CD4-positive, alpha-beta T cell treated with Interleukin-1 beta for 1 hour (primary cell): ENCODE results near the gene FGGY.
"Not testable (repeated sequence)": the region's sequence is repeated elsewhere in the genome, so short reads cannot be mapped to it uniquely, and the experiment has no call there.

Experiments
- DNase-seq, 2 donors: peaks; one replicate each; pipeline ENCODE4 v3.0.0-alpha.2; 2020 to 2022

FGGY gene

DNA sequence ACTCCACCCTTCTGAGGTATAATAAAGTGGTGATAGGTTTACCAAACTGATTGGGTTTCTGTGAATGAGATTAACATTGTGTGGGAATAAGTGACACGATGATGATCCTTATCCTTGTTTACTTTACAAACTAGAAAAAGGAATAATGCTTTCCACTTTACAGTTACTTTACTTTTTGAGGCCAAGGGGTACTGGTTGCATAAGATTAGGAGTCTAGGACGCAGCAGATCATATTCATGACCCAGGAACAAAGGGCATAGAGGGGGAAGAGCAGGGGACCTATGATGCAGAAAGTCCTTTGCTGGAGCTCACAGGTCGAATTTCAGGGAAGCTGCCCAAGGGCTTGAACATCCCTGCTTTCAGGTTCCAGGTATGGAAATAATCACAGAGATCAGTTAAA lies 20.4 kb downstream of the FGGY start:
- no peak for DNase-seq

DNA sequence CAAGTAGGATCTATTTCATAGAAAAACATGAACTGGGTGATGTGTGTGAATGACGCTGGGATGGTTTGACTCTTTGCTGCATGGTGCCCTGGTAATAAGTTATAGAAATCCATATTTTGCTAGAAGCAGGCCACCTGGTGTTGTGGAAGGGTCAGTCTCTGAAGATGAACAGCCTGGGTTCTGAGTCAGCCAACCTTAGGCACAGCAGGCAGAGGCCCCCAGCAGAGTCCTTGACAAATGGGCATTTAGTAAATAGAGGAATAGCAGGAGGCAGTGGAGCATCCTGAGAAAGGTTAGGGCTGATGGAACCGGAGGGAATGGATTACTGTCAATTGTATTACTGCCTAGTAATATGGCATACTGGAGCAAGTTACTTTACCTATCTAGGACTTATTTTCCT lies 20.9 kb downstream of the FGGY start:
- no peak for DNase-seq

DNA sequence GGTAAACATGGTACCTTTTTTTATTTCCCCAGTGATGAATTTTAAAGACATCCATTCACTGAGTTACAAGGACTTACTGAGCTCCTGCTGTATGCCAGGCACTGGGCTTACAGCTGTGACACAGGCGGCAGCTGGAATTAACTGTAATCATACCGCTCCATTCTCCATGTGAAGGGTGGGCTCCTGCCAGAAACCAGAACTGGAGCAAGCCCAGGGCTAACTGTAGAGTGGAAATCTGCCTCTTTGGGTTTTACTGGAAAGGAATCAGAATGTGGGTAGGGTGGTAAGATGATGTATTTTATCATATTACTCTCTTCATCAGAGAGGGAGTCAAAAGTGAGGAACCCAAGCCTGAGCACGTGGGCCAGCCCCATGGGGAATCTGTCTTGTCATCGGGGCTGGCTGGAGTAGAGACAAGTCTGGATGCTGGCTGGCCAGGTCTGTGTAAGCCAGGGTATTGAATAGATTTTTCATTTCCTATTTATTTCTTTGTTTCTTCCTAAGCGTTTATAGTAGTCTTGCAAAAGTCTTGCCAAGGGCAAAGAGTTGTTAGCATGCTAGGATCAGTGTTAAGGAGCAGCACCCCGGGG lies 21.5 kb downstream of the FGGY start:
- DNase-seq, result no peak

DNA sequence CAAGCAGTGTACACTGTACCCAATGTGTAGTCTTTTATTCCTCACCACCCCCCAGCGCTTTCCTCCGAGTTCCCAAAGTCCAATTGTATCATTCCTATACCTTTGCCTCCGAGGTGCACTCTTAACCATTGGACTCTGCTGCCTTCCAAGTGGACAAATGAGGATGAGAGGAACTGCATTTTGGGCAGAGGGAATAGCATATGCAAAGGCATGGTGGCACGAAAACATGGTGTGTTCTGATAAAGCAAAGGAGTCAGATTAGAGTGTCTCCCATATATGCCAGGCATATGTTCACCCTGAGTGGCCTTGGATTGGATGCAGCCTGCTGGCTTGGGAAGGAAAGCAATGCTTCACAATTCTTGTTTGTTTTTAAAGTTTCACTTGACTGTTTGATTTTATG lies 25.5 kb downstream of the FGGY start:
- DNase-seq, result no peak

DNA sequence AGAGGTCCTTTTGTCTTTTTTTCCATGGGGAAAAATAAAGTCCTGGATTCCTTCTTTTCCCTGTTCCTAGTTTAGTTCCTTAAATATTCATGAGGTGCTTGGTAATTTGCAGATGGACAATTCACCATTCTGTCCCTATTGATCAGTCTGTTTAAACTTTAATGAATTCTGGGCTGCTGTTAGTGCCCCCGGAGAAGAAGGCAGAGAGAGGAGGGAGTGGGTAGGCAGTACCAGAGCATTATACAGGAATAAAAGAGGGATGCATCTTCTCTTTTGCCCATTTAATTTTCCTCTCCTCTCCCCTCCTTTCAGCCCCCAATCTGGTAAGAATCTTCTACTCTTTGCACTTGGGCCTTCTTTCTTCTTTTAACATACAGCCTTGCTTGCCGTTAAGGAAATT lies 25.9 kb downstream of the FGGY start:
- no peak for DNase-seq

DNA sequence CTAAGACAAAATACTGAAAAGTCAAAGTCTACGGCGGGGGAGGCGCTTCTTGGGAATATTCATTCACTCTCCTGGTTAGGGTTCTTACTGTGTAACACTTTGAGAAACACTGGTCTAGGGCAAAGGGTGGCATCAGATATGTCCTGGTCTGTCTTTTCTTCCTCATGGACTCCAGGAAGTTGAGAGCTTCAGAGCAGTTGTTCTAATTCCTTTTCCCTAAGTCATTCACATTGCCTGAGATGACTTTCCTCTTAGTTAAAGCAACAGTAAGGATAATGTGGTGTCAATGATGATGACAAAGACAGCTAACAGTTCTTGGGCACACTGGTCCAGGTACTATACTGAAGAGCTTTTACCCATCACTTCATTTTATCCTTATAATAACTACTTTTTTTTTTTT lies 27.0 kb downstream of the FGGY start:
- no peak for DNase-seq

DNA sequence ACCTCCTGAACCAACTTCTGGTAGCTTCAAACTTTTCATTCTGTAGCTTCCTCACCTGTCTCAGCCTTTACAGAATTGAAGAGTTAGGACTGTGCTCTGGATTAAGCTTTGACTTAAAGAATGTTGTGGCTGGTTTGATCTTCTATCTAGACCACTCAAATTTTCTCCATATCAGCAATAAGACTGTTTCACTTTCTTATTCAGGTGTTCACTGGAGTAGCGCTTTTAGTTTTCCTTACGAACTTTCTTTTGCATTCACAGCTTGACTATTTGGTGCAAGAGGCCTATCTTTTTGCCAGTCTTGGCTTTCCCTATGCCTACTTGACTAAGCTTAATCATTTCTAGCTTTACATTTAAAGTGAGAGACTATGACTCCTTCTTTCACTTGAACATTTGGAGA lies 31.5 kb downstream of the FGGY start:
- DNase-seq, result no peak

DNA sequence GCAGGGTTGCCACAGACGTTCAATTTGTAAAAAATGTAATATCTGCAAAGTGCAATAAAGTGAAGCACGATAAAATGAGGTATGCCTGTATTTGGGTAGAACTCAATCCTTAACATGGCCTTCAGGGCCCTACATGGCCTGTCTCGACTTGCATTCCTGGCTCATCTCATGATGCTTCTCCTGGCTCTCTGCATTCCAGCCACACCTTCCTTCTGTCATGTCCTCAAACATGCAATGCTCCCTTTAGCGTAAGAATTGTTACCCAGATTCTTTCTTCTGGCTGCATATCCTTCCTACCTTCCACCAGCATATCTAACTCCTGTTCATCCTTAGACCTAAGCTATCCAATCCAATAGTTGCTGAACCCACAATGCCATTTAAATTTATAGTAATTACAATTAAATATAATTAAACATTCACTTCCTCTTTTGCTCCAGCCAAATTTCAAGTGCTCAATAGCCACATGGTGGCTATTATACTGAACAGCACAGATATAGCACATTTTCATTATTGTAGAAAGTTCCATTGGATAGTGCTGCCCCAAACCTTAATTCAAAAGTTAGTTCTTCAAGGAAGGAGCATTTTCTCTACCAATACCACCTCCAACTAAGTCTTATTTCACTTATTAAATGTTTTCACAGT lies 32.6 kb downstream of the FGGY start:
- no peak for DNase-seq

DNA sequence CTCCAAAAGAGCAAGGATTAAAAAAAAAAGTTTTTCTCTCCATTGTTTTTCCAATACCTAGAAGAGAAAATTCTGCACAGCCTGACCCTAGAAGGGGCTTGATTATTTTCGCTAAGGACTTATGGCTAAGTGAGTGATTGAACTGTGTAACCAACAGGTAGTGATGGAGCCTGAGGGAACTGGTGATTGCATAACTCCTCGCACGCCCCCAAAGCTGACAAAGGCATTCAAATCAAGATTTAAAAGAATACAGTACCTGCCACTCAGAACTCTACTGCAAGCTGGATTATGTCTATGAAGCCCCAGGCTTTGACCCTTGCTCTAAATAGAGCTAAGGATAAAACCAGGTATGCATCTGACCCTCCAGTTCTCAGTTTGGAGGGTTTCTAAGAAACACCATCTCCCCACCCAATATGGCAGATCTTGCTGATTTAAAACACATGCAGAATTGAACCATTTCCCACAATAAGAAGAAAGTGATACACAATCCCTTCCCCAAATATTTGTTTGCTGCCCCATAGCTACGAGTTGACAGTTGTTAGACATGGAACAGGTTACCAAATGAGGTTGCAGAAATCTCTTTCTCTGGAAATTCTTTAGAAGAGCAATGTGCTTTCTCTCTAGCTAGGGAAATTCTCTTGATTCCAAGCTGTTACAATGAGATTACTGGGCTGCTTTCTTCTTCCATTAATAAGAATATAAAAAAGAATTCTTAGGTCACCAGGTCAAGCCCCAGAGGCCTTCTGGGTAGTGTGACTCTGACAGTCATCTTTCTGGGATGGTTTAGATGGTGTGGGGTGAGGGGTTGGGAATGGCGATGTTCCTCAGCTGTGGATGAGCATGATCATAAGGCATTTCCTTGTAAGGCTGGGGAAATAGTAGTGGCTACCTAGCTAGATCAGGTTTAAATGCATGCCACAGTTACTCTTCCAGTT lies 35.1 kb downstream of the FGGY start:
- no peak for DNase-seq

DNA sequence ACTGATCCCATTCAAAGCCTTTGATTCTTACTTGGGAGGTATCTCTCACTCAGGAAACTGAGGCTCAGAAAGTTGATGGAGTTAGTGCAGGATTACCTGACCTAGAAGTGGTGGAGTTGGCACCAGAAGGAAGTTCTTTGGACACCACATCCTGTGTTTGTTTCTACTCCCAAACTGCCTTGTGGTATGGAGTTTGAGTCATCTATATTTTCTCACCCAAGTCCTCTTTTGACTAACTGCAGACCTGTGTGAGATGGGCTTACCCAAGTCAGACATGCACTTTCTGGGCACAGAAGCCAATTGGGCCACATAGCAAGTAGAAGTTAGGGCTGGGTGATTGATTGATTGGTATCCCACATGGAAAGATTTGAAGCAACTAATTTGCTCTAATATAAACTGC lies 36.1 kb downstream of the FGGY start:
- no peak for DNase-seq

DNA sequence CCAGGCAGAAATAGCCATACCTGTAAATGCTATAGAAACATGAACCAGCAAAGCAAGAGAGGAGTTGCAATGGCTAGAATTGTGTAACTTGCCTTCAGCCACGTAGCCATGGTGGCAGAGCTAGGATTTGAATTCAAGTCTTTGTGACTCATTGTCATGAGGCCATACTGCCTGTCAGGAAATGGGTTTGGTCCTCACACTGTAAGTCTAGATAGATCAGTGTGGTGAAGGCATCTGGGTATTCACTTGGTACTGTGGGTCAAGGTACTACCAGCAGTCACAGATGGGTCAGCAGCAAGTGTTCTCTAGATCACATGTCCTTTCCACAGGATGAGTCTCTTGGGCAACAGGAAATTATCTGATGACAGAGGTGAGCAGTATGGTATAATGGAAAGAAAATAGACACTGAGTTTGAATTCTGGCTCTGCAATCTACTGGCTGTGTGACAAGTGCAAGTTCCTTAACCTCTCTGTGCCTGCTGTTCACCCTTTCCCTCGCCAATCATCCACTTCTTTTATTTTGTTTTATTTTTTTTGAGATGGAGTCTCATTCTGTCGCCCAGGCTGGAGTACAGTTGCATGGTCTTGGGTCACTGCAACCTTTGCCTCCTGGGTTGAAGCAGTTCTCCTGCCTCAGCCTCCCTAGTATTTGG lies 36.9 kb downstream of the FGGY start:
- peak in 1 of 2 donors; percentile 15 for DNase-seq

DNA sequence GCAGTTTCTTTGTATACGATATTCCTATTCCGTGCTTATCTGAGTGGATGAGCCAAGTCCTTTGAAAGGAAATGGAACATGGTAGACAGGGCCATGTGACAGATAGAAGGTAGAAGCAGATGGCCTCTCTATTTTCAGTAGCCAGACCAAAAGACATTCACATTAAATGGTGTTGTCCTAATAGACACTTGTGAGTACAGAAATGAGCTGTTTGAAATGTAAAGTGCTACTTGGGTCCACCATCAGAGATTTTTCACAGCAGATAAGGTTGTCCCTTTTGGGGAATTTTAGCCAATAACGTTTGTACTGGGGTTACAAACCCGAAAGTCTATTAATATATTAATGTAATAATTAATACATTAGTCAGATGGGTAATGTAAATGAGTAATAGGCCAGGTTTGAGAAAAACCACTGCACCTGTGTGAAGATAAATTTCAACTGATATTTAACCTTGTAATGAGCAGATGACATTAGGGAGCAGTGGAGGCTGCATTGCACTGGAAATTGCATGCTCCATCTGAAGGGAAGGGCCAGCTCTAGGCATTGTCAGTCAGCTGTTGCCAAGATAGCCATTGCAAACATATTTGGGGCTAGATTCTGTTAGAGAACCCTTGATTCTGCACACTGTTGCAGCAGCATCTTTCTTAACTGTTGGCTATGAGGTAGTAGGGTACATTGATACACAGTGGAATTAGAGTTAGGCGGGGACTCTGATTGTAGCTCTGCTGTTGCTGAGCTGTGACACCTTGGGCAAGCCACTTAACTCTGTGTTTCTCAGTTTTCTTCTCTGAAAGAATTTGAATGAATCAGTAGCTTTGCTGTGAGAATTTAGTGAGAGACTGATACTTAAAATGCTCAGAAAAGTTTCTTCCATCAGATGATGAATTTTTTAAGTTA lies 43.8 kb downstream of the FGGY start:
- no peak for DNase-seq

DNA sequence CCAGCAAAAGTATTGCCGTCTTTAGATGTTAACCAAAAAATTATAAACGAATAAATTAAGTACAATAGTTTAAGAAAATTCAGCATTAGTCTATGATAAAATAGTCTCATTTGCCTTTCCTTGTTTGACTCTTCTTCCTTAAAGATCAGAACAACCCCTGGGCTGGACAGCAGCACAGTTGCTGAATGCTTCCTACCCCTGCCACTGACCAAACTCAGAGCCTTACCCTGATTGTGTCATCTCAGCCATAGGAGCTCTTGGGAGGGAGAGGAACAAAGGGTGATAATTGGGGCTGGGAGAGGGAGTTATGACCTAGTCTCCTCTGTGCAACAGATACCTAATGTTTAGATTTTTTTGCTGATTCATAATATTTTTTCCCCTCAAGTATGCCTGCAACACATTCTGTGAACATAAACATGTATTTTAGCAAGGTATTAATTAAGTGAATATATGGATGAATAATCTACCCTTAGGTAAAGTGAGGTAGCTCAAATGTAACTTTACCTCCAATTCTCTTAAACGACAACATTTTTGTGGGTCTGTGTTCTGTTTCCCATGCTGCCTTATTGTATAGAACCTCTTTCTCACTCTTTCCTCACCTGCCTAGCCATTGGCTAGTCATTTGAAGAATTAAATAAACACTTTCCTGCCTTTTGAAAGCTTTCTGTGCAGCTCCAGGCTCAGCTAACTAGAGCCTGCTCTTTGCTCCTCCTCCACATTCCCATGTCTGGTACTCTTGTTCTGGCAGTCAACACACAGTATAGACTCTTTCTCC lies 46.1 kb downstream of the FGGY start:
- DNase-seq, result no peak

DNA sequence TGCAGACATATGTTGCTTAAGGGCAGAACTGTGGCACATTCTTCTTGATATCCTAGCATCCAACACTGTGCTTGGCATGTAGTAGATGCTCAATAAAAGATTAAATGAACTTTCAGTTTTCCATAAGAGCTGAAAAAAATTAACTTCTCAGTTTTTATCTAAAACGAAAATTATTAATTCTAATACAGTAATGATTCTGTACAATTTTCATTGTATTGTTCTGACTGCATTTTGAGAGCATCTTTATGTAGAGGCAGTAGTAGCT lies 46.6 kb downstream of the FGGY start:
- no peak for DNase-seq

DNA sequence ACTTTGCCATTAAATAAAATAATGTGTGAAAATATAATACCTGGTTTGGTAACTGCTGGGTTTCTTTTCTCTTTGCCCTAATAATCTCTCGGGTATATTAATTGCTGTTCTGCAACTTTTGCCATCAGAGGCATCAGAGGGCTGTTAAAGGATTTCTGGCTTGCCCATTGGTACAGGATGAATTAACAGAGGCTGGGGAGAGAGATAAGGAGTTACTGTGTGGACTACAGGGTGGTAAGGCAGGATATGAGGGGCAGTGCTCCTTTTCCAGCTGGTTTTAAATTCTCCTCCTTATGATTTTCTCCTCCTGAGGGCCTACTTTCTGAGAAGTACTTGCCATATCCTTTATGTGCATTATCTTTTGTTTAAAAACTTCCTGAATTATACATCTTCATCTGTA lies 48.3 kb downstream of the FGGY start:
- DNase-seq, result no peak

DNA sequence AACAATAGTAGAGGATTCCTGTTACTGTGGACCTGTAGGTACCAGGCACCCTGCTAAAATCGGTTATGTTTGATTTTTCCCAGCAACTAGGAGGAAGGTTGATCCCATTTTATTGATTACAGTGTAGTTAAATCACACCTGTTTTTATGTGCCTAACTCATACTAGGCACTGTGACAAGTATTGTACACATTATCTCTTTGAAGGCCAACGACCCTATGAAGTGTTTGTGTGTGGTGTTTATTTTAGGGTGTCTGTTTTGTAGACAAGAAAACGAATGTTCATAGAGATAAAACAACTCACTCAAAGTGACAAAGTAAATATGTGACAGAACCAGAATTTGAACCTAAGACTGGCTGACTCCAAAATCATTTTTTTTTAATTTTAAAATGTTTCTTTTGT lies 49.5 kb downstream of the FGGY start:
- no peak for DNase-seq

DNA sequence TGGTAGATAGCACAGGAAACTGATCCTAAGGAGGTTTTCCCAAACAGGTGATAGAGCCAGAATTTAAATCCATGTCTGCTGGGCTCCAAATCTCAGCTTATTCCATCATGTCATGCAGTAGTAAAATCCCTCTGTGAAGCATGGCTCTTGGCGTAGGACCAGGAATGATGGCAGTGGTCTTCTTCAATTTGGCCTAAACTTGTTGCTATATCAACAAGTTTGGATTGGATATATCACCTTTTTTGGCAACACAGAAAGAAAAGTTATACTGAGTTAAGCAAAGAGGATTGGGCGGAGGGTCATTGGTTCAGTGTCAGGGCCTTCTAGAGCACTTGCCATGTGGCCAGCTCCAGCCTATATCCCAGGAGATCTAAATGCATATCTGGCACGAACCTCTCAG lies 52.2 kb downstream of the FGGY start:
- no peak for DNase-seq

DNA sequence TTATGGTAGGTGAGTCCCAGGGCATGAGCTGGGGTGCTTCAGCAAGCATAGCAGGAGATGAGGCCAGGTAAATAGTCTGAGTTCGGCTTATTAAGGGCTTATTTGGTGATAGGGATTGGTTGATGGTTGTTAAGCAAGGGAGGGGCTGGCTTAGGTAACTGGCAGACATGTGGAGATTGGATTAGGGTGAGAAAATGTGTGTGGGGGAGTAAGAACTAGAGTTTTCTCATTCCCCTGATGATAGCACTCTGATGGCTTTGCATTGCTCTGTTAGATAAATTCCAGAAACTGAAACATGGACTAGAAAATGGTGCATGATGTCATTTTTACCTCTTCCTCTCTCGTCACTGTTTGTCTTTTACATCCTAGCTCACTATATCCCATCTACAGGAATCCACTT lies 53.6 kb downstream of the FGGY start:
- DNase-seq, result no peak

DNA sequence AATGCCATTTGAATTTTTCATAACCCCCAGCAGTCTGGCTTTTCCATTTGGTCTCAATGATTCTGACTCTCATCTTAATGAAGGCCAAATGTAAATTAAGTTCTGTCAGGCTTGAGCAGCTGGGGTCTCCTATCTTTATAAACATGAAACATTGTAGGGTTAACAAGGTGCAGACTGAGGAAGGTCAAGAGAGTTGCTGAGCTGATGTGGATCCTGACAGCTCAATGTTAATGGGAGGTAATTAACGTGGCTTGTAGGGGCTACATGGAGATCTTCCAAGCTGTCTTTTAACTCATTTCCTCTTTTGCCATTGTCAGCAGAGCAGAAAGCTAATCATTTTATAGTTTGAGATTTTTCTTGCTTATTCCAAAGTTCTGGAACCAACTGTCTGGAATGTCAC lies 55.2 kb downstream of the FGGY start:
- no peak for DNase-seq

DNA sequence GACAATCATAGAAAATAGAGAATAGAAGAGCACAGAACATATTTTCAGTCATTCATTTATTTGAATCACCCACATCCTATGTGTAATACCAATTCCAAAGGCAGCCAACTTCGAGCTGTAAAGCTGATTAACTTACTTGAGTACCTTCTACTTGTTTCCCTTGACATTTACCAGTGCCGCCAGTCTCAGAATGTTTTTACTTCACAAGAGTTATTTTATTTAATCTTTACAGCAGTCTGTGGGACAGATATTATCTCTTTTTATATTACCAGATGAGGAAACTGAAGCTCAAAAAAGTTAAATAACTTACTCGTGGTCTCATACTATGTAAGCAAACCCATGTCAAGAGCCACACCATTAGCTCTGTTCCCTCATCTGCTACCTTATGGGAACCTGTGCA lies 56.6 kb downstream of the FGGY start:
- no peak for DNase-seq

DNA sequence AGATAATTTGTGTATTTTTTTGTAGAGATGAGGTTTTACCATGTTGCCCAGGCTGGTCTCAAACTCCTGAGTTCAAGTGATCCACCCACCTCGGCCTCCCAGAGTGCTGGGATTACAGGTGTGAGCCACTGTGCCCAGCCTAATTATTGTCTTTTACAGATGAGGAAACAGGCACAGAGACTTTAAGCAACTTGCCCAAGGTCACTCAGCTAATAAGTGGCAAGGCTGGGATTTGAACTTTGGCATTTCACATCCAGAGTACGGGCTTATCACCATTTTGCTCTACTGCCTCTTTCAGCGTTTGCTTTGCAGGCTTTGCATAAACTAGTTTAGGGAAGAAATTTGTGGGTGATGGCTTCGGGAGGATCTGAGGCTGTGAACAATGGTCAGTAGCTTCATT lies 57.3 kb downstream of the FGGY start:
- not testable (repeated sequence) for DNase-seq

DNA sequence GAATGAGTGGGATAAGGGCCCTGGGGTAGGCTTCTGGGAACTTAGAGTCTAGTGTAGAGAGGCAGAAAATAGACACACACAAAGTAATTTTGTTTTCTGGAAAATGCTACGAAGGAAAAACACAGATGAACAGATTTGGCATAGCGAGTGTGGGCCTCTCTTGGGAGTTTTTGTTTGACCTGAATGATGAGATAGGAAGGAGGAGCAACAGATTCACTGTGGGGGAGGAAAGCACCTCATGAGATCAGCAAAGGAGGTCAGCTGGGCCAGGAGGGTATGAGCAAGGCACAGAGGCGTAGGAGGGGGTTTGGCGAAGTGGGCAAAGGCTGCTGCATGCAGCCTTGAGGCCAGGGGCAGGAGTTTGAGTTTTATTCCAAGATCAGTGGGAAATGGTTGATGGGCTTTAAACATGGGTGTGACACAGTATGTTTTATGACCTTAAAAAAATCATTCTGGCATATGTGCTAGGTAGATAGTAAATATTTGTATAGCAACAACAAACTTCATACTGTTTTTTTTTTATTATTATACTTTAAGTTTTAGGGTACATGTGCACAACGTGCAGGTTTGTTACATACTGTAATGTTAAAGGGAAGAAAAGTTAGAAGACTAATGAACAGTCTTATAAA lies 57.9 kb downstream of the FGGY start:
- no peak for DNase-seq
